SK-N-DZ (cell line): Measurements from ENCODE around the gene SLC35F4. TPM values are rescaled to one million over a fixed set of nuclear protein-coding genes. Genes with fewer than 3 reads are reported as not detected.
A peak's percentile ranks its signal among the peaks of the same experiment; 100 is the strongest.
"Not testable (repeated sequence)": the region's sequence is repeated elsewhere in the genome, so short reads cannot be mapped to it uniquely, and the experiment has no call there.

Experiments used
- DNase-seq: peaks from one replicate; pipeline ENCODE4 v3.0.0-alpha.2; 2015; ENCODE audit warnings: low spot score
- polyA plus RNA-seq, 2 experiments: library from polyadenylated mRNA; depleted of rRNA; stranded (reverse); fragments of >200 nt; gene quantifications; 2 replicates each; pipeline ENCODE4 v1.2.3, GENCODE V29; 2014

Gene SLC35F4
- polyA plus RNA-seq (2014; cell fraction: cytosol; rRNA removed), result not detected in 2 replicates
- polyA plus RNA-seq (2014; cell fraction: nucleus; rRNA removed), result not detected in 2 replicates

DNA sequence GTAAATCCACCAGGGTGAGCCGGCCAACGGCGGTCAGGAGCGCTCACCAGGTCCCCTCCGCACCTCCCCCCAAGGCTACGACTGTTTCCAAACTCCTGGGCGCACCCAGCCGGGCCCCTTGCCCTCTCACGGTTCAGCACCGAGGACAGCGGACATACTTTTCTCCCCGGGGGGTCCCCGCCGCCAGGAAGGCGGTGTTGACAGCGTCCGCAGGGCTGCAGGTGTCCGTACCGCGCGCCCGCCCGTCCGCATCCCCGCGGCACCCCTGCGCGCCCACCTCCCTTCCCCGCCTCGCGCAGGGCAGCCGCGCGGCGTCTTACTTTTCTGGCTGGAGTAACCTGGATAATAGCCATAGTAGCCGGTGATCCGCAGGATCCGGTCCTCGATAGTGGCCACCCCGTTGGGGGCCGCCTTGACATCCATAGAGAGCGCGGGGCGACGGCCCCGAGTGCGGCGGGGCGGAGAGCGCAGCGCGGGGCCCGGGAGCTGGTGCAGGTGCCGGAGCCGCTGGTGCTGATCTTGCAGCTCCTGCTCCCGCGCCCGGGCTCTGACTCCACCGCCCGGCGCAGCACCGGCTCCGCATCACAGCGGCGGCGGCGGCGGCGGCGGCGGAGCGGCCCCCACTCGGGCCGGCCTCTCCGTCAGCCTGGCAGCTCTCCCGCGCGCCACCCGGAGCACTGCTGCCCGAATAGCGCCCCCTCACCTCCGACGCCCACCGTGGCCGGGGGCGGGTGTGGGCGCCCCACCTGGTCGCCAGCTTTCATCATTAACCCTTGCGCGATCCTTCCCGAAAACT is at the start of gene SLC35F4:
Gene SLC35F4 (minus strand): TSS at position 690 of the 796 bp plus-strand sequence.
- no peak for DNase-seq

DNA sequence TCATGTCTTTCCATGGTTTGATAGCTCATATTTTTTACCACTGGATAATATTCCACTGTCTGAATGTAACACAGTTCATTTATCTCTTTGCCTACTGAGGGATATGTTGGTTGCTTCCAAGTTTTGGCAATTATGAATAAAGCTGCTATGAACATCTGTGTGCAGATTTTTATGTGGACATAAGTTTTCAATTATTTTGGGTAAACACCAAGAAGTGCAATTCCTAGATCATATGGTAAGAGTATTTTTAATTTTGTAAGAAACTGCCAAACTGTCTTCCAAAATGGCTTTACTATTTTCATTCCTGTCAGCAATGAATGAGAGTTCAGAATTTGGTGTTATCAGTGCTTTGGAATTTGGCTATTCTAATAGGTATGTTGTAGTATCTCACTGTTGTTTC is 43.7 kb upstream of the SLC35F4 start:
- DNase-seq, result no peak

DNA sequence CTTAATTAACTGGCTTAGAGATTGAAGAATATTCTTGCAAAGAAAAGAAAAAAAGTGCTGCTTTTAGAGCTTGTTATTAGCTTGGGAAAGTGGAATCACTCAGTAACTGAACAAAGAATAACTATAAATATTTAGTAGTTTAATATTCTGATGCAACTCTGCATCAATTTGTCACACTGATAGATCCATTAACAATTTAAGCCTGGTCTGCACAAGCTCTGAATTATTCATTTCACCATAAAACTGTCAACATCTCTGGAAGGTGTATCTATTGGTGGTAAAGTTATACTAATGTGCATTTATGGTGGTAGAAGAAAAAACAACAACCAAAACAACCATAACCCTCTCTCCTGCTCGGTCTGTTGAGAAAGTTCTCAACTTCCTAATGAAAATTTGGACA is 38.1 kb upstream of the SLC35F4 start:
- DNase-seq, result no peak

DNA sequence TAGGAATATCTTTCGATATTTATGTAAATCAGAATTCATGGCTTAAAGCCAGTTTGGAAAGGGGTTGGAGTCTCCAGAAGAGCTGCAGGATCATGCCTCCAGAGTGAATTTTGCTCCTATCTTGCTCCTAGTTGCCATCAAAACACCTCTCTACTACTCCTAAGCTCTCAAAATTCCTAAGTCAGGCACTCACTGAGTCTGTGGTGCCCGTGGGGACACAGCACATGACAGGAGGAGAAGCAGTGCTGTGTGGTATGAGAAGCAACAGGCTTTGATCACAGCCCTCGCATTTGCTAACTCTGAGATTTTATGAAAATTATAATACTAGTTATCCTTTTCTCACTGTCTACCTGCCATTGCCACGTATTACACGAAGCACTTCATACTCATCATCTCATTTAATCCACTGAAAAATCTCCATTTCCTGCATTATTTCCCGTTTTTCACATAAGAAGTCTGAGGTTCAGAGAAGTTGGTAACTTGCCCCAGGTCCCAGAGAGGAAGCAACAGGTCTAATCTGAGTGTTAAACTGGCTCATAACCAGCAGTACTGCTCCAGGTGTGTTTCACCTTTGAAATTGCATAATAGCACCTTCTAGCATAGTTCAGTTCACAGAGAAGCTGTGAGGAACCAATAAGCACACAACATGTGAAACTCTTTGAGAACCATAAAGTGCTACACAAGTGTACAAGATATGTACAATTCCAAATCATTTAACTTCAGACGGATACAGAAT is 33.1 kb upstream of the SLC35F4 start:
- DNase-seq, result no peak

DNA sequence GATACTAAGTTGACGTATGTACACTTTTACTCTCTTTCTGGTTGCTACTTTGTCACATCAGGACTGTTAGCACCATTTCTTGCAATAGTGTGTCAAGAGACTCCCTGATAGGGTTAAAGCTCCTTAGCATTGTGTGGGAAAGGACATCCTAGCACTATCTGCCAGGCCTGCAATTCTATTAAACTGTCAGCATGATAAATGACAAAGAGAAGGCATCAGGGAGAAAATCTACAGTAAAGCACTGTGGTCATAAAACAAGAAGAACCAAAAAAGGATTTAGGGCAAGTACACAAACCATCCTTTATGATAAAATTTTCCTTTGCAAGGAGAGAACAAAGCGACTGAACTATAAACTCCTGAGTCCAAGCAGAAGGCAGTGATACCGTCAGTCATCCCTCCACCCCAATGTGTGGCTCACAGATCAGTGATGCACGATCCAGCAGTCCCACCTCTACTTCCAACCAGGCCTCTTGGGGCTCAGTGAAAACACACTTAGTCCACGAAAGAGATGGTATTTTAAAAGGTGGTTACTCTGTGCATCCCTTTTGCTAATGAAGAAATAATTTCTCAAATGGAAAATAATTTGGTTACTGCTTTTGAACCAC is 31.4 kb upstream of the SLC35F4 start:
- peak; percentile 61 for DNase-seq

DNA sequence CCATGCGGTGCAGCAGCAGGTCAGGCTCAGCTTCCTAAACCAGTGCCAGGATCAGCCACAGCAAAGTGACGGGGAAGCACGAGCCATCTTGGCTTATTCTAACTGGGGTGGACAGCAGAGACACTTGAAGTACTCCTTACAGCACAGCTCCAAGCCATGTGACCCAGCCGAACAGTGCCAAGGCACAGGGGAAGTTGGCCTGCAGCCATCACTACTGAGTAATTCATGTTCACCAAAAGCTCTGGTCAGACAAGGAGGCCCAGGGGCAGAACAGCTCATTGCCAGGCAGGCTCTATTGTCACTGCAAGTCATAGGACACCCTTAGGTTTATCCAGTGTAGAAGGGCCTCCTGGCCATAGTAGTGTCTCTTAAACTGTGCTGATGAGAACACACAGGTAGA is 23.4 kb upstream of the SLC35F4 start:
- no peak for DNase-seq

DNA sequence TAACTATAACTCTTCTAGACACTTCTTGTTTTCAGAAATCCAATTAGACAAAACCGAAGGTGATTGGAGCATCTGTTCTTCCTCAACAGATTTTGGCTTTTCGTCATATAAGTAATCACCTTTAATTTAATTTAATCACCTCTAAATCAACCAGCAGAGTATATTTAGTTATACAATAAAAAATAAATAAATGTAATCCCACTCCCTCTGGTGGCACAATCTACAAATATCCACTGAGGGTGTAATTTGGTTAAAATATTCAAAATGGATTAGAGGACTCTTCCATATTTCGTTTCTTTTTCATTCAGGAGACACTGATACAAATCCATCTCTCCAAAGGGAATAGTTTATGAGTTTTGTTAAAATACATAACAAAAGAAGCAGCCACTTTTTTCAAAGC is 18.3 kb upstream of the SLC35F4 start:
- DNase-seq, result peak; percentile 15

DNA sequence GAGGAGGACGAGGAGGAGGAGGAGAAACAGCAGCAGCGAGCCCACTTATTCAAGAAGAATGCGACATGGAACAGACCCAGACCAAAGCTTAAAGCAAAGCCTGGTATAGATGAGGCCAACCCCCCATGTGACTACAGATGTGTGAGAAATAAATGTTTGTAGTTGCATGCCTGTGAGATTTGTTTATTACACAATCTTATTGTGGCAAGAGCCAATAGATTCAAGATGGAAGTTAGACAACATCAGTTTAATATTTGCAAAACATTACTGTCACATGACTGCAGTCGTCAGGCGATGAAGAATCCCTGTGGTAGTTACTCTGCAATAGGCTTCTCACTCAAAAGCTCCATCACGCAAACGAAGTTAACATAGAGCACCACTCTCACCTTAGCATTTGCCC is 17.2 kb upstream of the SLC35F4 start:
- DNase-seq, result no peak

DNA sequence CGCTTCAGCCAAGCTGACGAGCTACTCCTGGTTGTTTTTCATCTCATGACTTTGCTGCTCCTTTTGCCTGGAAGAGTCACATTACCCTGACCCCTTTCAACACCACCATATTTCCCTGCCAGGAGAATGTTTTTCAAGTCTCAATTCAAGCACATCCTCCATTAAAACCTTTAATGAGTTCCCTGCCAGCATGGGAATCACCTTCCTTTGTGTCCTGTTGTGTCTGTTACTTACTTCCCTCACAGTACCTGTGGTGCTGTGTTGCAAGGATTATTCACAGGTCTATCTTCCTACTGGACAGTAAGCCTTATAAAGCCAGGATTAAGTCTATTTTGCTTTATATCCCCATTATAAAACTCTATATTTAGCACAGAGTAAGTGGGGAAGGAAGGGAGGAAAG is 13.6 kb upstream of the SLC35F4 start:
- no peak for DNase-seq

DNA sequence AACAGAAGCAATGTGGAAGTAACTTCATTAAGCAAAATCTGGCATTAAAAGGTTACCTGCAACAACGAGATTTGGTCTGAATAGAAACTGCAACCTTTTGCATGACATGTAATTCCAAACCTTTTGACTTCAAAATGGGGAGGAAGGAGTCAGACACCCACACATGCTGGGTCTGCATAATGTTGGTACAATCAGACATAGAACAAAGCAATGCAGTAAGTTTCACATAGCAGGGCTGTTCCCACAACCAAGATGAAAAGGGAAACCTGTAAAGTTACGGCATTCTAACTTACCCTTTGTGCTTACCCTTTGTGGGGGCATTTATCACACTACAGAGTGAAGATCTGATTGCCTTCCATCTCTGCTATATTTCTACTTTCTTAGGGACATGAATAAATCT is 10.1 kb upstream of the SLC35F4 start:
- DNase-seq, result no peak

DNA sequence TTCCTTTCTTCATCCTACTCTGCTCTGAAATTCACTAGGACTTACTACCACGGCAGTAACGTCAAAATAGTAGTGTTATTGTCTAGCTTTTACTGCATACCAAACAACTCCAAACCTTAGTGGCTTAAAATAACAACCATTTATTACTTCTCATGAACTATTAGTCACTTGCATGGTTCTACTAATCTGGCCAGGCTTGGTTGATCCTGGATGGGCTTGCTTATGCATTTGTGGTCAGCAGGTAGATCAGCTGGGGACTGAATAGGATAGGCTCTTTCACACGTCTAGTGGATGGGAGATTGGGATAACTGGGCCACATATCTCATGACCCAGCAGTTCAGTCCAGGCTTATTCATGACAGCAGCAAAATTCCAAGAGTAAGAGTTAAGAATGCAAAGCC is 9.4 kb upstream of the SLC35F4 start:
- no peak for DNase-seq

DNA sequence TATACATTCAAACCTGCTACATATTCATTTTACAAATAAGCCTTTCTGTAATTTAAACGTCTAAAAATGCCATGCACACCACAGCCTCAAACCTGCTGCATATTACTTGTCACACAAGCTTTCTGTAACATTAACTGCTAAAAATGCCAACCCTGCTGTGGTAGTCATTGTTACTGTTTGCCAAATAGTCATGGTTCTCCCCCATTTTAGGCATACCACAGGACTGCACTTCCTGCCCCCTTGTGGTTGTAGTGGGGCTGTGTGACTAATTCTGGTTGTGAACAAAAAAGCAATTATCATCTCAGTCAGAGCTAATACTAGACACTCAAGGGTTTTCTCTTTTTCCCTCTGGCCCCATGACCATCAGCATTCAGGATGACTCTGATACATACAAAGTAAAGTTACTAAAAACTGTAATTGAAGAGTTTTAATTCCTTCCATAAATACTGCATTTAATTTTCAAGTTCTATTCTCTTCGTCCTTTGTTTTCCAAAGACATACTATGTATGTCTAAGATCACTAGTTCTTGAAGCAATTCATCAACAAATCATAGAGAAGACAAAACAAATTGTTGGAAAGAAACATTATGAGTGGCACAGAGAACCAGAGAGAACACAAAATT is 5.7 kb upstream of the SLC35F4 start:
- DNase-seq, result no peak

DNA sequence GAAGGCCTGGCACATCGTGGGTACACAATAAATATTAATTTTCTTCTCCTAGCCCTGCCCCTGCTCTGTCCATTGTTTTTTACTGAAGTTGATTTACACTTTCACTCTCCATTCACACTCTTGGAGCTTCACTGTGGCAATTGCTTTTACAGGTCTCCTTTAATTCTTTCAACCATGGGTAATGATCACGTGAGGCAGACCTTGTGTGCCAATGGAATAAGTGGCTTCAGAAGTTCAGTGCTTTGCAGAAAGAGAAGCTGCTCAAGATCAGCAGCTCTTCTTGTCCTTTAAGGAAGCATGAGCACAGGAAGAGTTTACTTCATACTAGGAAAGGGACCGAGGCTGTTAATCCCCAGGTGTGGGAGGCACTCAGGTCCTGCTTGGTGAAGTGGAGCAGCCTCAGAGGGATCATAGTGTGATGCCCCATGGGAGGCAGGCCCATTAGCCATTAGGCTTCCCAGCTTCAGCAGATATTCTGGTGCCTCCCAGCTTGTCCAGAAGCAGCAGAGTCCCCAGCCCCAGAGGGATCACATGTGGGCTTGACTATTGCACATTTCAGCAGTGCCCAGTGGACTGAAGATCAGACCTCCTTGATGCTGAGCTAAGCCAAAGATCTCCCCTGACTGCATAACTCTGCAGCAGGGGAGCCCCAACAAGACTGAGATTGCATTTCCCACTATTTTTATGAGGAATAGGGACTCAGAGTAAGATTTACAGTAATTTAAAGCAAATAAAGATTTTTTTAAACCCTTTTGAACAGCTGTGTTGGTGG is 5.0 kb upstream of the SLC35F4 start:
- no peak for DNase-seq

DNA sequence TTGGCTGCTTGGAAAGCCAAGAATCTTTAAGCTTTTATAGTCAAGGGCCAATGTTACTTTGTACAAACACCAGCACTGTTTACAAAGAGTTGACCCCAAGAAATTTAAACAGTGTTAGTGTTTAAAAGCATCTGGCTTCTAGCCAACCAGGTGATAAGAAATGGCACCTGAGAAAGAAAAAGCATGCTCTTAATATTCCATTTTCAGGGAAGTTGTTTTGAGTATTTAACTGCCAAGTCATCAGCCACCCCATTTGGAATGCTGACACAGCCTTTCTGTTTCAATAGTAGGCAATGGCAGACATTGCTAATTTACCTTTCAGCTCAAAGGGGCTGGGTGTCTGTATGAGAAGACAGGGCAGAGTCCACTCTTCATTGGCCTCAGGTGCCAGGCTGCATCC is 3.7 kb upstream of the SLC35F4 start:
- DNase-seq, result no peak

DNA sequence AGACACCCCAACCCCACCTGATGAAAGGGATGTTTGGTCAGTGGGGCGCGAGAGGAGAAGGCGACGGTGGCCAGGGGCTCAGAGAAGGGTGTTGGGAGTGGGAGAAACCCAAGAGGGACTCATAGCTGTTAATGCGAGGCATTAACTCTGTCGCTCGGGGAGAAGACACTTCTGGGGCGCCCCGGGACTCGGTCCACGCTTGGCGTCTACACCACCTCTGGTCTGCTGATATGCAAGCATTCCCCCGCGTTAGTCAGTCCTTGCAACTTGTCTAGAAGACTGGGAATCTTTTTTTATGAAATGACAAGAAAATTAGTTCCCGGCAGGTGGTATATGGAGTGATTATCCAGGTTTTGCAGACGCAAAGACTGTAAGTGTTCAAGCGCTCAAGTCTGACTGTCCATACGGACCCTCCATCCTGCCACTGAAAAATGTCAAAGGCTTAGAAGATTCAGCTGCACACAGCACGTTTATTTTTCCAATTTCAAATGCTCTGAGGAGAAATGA is 360 bp upstream of the SLC35F4 start:
- DNase-seq, result no peak

DNA sequence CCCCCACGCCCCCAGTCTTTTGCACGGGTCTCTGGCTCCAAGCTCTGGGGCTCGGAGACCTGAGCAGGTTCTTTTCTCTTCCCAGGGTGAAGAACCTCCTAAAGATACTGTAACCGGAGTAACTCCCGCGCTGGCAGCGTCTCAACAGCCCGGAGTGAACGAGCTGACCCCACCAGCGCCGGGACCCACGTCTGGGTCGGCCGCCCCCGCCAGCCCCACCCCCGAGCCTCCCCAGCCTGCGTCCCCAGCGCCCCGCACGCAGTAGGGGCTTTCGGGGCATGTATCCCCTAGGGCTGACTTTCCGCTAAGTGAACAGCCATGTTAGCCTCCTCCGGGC is 858 bp downstream of the SLC35F4 start:
- DNase-seq, result no peak

DNA sequence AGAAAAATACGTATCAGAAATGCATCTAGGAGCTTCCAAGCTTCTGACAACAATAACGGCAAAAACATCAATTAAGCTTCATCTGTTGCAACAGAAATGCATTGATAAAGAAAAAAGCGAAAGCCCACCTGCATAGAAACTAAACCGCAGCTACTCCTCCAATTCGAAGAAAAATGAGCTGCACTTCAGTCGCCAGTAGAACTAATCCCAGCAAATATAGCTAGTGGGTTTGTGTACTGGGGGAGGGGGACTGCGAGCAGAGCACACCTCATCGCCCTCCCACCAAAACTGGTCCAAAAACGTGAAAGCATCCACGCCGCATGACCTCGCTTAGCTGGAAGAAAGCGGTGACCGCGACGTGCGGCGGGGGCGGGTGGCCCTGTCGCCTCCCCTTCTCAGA is 1.2 kb downstream of the SLC35F4 start:
- DNase-seq, result no peak

DNA sequence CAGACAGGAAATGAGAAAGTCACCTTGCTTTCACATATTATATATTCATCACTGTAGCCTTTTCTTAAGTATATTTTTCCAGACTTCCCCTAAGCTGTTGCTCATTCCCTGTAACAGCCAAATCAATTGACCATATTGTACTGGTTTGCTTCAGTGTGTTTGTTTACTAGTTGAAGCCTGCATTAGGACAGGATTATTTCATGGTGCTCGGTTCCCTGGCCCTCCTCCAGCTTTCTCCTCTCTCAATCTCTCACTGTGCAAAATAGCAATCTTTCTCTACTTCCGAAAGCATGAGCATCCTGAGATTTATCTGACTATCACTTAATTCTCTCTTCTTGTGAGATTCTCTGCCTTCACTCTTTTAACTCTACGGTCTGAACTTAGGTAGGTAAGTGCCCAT is 2.4 kb downstream of the SLC35F4 start:
- DNase-seq, result no peak

DNA sequence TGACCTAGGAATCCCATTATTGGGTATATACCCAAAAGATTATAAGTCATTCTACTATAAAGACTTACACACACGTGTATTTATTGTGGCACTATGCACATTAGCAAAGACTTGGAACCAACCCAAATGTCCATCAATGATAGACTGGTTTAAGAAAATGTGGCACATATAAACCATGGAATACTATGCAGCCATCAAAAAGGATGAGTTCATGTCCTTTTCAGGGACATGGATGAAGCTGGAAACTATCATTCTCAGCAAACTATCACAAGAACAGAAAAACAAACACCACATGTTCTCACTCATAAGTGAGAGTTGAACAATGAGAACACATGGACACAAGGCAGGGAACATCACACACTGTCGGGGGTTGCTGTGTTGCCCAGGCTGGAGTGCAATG is 10.2 kb downstream of the SLC35F4 start:
- DNase-seq, result not testable (repeated sequence)

DNA sequence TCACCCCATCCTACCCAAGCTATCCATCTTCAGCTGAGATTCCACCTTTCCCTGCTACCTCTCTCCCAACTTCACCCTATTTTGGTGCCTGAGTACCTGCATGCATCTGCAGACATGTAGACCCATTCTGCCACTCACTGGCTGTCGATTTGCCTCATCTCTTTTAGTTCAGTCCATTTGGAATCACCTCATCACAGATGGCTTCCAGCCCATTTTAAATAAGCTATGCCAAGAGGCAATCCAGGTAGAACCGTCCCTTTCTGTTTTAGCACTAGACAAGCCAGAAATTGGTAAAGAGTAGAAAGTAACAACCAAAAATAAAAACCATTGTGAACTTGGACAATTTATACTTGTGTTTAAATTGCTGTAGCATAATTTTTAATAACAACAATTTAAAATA is 11.3 kb downstream of the SLC35F4 start:
- DNase-seq, result no peak

DNA sequence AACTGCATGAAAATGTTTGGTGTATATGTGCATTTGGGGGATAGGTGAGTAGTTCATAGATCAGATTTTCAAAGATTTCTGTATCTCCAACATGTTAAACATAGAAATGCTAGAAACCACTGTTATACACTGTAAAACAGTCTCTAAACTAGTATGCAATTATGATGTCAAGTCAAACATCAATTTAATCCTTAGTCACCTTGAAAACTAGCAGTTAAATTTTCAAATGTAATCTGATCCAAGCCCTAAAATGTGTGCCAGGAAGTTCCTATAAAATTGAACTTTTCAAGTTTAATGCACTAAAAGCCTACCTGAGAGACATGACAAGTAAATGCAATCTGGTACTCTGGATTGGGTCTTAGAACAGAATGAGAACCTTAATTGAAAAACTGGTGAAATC is 14.5 kb downstream of the SLC35F4 start:
- no peak for DNase-seq
